ENCODE results near the gene PRDM1.
"Not testable (repeated sequence)": the region's sequence is repeated elsewhere in the genome, so short reads cannot be mapped to it uniquely, and the experiment has no call there.

PRDM1 gene

DNA sequence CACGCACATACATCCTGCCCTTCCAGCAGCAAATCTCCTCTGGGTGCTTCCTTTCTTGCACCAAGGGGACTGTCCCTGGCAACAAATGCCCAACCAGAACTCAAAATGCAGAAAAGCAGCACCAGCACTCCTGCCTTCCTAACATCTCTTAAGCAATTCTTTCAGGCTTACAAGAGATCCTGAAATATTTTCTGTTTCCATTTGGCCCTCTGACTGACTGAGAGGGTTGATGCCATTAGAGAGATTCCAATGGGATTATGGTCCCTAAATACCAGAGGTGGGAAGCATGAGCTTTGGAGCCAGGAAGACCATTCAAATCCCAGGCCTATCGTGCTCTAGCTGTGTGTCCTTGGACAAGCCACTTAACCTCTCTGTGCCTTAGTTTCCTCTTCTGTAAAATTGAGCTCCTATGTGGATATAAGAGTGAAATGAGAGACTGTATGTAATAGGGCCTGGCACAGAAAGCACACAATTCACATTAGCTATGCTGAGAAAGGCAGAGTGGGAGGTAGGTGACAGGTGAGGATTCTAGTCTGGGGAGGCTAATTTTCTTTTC lies 56.8 kb downstream of the PRDM1 start:
- DNase-seq = no peak

DNA sequence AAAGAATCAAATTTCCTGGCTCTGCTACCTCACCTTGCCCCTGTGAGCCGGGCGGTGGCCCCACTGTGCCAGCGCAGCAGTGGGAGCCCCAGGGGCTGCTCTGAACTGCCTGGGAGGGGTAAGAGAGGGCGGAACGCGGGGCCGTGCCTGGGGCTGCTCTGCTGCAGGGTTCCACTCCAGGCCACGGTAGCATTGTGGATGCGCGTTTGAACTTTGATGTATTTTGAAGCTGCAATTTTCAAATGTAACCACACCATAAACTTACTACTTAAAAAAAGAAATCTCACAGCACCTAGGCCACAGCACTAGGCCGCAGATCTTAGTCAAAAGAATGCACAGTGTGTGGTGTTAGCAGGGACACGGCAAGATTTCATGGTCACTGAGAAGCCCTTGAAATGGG lies 57.5 kb downstream of the PRDM1 start:
- DNase-seq = no peak

DNA sequence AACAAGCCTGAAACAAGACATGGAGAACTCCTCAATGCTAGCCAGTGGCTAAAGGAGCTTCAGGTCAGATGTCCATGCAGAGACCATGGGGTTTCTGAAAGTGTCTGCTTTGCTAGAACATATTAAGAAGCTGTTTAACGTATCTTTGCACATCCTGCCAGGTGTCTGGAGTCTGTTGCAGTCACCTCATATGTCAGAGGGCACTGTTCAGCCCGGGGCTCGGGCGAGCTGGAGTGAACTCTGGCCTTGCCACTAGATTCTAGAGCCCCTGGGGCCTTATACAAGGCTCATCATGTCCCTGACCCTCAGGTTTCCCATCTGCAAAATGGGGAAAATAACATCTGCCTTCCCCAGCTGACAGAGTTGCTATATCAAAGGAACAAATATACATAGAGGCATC lies 59.0 kb downstream of the PRDM1 start:
- no peak for DNase-seq

DNA sequence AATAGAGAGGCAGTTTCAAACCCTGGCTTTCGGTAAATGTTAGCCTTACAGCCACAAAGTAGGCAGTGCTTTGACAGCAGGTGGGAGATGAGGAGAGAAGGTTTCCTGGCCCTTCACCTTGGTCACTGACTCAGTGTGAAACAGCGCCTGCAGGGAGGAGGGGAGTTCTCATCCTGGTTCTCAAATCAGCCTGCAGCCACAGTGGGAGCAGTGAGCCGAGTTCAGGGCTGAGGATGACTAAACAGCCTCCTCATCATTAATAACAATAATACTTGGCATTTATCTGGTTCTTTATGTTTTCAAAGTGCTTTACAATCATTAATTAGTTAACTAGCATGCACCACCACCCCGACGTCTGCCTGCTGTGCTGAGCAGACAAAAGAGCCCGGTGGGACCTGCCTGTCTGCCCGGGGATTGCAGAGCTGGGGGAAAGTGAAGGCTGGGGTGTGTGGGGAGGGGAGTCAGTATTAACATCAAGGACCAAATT lies 59.6 kb downstream of the PRDM1 start:
- no peak for DNase-seq

DNA sequence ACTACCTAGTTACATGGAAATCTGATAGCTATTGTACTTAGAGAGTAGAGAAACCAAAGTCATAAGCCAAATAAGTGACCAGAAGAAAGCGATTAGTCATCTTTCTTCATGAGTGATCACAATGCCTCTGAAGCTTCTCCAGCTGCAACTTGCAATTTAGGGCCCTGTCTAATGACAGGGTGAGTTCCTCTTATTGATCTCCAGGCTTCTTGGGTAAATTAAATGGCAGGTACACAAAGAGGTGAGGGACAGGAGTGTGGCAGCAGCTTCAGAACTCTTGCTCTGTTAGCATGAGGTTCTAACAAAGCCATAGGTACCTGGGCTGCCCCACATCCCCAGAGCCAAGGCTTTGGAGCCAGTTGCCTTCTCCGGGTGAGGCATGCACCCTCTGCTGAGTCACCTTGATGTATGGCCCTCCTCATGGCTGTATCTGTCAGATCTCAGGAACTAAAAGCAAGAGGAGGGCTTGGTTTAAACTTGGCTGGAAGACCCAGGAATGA lies 60.8 kb downstream of the PRDM1 start:
- no peak for DNase-seq

DNA sequence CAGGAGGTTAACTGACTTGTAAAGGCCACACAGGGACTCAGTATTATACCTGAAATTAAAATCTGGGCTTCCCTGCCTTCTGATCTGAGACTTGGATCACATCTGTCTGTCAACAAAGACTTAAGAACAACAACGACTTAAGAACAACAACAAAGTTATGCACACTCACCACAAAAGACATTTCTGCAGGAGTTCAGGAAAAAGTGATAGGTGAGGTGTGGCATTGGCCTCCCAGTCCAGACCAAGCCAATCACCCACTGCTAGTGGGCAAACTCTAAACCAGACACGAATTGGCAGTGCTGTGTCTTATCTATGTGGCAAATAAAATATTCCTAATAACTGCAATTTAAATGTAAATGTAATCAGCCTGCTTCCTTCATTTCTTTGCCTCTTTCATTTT lies 61.3 kb downstream of the PRDM1 start:
- no peak for DNase-seq

DNA sequence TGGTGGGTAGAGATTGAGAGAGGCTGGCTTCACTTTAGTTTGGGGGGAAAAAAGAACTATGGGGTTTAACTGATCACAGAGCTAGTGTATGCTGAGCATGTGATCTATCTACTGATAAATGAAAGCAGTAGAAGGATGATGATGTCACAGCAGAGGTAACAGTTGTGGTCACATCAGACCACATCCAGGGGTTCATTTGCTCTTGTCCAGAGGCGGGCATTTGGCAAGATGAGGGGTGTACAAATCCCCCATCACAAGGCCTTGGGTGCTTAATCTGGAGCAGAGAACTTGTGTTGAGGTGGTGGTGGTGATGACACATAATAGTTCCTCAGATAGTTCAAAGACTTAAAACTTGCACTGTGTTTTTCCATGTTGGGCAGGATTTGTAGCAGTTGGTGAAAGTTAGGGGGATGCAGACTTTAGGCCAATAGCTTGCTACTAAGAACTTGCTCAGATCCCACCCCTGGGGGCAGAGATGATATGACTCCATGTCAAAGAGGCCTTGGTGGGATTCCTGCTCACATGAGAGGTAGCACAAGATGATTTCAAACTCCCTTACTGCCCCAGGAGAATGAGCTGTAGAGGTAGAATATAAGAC lies 63.4 kb downstream of the PRDM1 start:
- DNase-seq = no peak

DNA sequence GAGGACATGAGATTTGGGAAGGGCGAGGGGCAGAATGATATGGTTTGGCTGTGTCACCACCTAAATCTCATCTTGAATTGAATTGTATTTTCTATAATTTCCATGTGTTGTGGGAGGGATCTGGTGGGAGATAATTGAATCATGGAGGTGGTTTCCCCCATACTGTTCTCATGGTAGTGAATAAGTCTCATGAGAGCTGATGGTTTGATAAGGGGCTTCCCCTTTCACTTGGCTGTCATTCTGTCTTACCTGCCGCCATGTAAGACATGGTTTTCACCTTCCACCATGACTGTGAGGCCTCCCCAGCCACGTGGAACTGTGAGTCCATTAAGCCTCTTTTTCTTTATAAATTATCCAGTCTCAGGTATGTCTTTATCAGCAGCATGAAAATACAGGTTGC lies 66.3 kb downstream of the PRDM1 start:
- not testable (repeated sequence) for DNase-seq

DNA sequence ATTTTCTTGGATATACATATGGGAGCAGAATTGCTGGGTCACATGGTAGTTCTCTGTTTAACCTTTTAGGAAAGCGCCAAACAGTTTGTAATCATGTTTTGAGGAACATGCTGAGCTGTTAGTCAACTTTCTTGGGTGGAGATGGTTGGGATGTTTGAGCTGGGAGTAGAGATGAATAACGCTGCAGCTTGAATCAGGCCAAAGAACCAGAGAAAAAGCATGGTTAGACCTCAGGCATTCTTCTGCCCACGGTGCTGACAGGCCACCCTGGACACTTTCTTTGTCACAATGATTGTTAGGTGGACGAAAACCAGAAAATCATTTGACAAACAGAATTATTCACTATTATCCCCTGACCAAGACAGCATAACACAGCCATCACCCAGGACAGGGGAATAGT lies 66.8 kb downstream of the PRDM1 start:
- no peak for DNase-seq

DNA sequence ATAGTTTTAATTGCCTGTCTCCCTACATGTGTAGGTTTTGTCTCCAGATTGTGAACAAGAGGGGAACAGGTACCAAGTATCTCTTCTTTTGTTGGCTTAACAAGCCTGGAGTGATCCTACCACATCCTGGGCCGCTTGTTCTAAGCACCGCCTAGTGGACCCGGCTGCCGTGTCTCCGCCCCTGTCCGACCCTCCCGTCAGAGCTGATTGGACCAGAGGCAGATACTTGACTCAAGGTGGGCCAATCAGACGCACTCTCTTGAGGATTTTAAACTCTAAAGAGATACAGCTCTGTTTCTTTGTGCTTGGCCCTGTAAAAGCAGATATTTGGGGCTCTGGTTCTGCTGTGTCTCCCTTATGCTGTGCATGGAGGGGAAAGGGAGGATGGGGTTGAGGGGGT lies 68.2 kb downstream of the PRDM1 start:
- no peak for DNase-seq

DNA sequence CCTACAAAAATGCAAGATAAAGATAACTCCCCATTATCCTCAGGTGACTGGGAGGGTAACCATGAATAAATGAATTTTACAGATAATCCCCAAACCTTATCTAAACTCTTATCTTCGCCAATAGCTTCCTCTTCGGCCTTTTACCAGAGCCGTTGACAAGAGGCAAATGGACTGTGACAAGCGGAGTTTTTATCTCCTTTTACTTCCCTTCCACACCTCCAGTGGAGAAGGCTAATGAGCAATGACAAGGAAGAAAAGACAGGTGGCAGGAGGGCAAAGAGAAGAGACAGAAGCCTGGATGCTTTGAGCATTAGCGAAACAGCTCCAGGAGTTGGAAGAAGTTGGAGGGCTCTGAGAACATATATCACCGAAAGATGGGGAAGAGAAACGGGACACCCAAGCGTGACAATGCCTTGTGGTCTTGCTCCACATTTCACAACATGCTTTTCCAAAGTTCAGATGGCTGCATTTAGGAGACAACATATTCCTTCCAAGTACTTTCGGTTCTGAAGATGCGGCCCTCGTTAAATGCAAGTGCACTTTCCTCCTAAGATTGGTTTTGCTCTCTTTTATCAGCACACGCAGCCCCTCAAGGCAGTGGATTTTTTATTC lies 69.2 kb downstream of the PRDM1 start:
- DNase-seq = no peak

DNA sequence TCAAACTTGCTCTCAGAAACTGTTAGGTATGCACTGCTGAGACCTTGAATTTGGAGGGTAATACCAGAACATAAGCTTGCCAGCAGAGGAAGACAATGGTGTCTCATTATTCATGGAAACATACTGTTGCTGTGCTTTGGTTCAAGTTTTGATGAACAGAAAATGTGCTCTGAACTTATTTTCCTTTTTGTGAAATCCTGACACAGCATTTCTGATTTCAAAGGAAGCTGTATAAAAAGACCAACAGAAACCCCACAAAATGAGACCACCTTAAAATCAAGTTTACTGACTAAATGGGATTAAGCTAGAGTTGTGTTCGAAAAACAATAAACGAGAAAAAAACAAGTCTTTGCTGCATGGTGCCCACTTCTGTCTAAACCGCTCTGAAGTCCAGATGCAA lies 70.3 kb downstream of the PRDM1 start:
- no peak for DNase-seq

DNA sequence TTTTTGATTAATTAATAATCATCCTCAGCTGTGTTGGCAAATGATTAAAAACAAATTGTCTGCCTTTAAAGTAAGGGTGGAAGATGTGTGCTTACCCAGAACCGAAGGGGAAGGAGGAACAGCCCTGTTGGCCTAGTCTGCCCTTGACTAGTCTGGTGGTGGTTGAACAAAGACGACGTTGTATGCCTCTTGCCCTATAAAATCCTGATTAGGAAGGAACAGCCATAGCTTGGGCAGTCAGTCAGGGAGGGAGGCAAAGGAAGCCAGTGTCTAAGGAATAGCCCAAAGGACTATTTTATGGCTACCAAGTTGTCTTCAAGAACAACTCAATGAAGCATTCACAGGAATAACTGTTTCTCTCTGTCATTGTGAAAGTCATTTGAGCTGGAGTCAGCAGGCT lies 70.7 kb downstream of the PRDM1 start:
- DNase-seq = no peak

DNA sequence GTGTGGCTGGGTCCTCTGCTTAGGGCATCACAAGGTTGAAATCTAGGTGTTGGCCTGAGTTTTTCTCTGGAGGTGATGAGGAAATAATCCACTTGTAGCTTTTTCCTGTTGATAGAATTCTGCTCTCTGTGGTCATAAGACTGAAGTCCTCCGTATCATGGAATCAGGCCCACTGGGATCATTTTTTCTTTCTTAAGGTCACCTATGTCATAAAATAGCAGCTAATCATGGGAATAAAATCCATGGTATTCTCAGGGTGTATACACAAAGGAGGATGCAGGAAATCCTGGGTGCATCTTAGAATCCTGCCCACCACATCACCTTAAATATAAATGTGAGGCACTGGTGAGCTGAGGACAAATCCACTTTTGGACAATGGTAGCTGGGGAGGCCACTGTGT lies 72.7 kb downstream of the PRDM1 start:
- DNase-seq = no peak

Data from activated naive CD4-positive, alpha-beta T cell (primary cell).